GM23338 (cell line): ENCODE results near the gene PROX1. TPM values are rescaled to one million over a fixed set of nuclear protein-coding genes. Genes with fewer than 3 reads are reported as not detected.

ENCODE experiments used
- ATAC-seq: fragments of 200-7000 bp; cut with Tn5 transposase; 3 replicates; pipeline ENCODE4 v1.9.1; 2020
- DNase-seq: peaks from one replicate; pipeline ENCODE4 v3.0.0-alpha.2; 2015; ENCODE audit warnings: low spot score
- H2AFZ ChIP-seq: fragments of 200-600 bp; sonication (generic); 2 replicates; pipeline ENCODE4 v1.8.0; 2016; ENCODE audit warnings: antibody characterized with exemption, mild to moderate bottlenecking, moderate library complexity
- H3F3A ChIP-seq: fragments of 200-600 bp; sonication (generic); replicated peaks from 2 replicates; pipeline ENCODE4 v1.8.0; 2017; ENCODE audit warnings: antibody characterized with exemption, mixed run types, low read depth
- H3K27ac ChIP-seq: fragments of 200-600 bp; sonication (generic); 2 replicates; pipeline ENCODE4 v1.6.1; 2016; ENCODE audit warnings: low read depth
- H3K27me3 ChIP-seq: fragments of 200-600 bp; sonication (generic); 2 replicates; pipeline ENCODE4 v1.8.0; 2016; ENCODE audit warnings: mild to moderate bottlenecking, mixed run types, moderate library complexity; ENCODE audit not compliant: insufficient read depth
- H3K36me3 ChIP-seq: fragments of 200-600 bp; sonication (generic); 2 replicates; pipeline ENCODE4 v1.8.0; 2016; ENCODE audit warnings: mild to moderate bottlenecking; ENCODE audit not compliant: insufficient read depth
- H3K4me1 ChIP-seq: fragments of 200-600 bp; sonication (generic); 2 replicates; pipeline ENCODE4 v1.8.0; 2016; ENCODE audit warnings: mild to moderate bottlenecking, moderate library complexity; ENCODE audit not compliant: insufficient read depth
- H3K4me2 ChIP-seq: fragments of 200-600 bp; sonication (generic); 2 replicates; pipeline ENCODE4 v1.7.1; 2017; ENCODE audit warnings: mixed run types
- H3K4me3 ChIP-seq: fragments of 200-600 bp; sonication (generic); 2 replicates; pipeline ENCODE4 v1.6.1; 2016; ENCODE audit warnings: mixed run types
- H3K79me2 ChIP-seq: fragments of 200-600 bp; sonication (generic); replicated peaks from 2 replicates; pipeline ENCODE4 v1.8.0; 2017; ENCODE audit warnings: mild to moderate bottlenecking; ENCODE audit not compliant: insufficient read depth
- H3K9me2 ChIP-seq: fragments of 200-600 bp; sonication (generic); 2 replicates; pipeline ENCODE4 v1.8.0; 2017; ENCODE audit not compliant: insufficient read depth
- H4K20me1 ChIP-seq: fragments of 200-600 bp; sonication (generic); replicated peaks from 2 replicates; pipeline ENCODE4 v1.8.0; 2017; ENCODE audit warnings: mild to moderate bottlenecking; ENCODE audit not compliant: insufficient read depth
- H3K27ac Mint-ChIP-seq: 2 replicates; pipeline ENCODE4 v1.8.0; 2020; ENCODE audit warnings: inconsistent platforms, mild to moderate bottlenecking, moderate library complexity, mixed read lengths
- H3K27me3 Mint-ChIP-seq: 3 replicates; pipeline ENCODE4 v1.8.0; 2022; ENCODE audit warnings: low read depth, mild to moderate bottlenecking, moderate library complexity, mixed read lengths, inconsistent platforms; ENCODE audit not compliant: insufficient read depth, poor library complexity
- H3K36me3 Mint-ChIP-seq: 3 replicates; pipeline ENCODE4 v1.8.0; 2021; ENCODE audit warnings: low read depth, mild to moderate bottlenecking, inconsistent platforms, moderate library complexity, mixed read lengths
- H3K4me1 Mint-ChIP-seq: 3 replicates; pipeline ENCODE4 v1.8.0; 2020; ENCODE audit warnings: mild to moderate bottlenecking, inconsistent platforms, mixed read lengths
- H3K4me3 Mint-ChIP-seq: 3 replicates; pipeline ENCODE4 v1.8.0; 2021; ENCODE audit warnings: moderate library complexity, mild to moderate bottlenecking, inconsistent platforms, mixed read lengths
- H3K9me3 Mint-ChIP-seq: 3 replicates; pipeline ENCODE4 v1.8.0; 2020; ENCODE audit warnings: moderate library complexity, mild to moderate bottlenecking, inconsistent platforms, mixed read lengths
- CTCF ChIP-seq, 2 experiments: fragments of 200-600 bp in 1 of 2; sonication (generic) in 1 of 2; conservative IDR thresholded peaks; 2 replicates each; pipeline versions ENCODE4 v1.5.1 to v1.6.1; 2016 to 2017; ENCODE audit warnings: antibody characterized with exemption in 2 of 2, low read depth in 2 of 2, mild to moderate bottlenecking in 2 of 2, moderate library complexity in 1 of 2
- EZH2 ChIP-seq: fragments of 200-600 bp; sonication (generic); IDR thresholded peaks from one replicate; pipeline ENCODE4 v1.8.0; 2017; ENCODE audit warnings: antibody characterized with exemption, mild to moderate bottlenecking, low read depth; ENCODE audit not compliant: unreplicated experiment
- EZH2phosphoT487 ChIP-seq: fragments of 200-600 bp; sonication (generic); IDR thresholded peaks from one replicate; pipeline ENCODE4 v1.8.1; 2018; ENCODE audit warnings: antibody characterized with exemption; ENCODE audit not compliant: unreplicated experiment
- JUNB ChIP-seq: IDR thresholded peaks from one replicate; pipeline ENCODE4 v1.6.1; 2016; ENCODE audit warnings: antibody characterized with exemption; ENCODE audit not compliant: unreplicated experiment
- NANOG ChIP-seq: IDR thresholded peaks from 2 replicates; pipeline ENCODE4 v1.6.1; 2016; ENCODE audit warnings: antibody characterized with exemption, borderline replicate concordance
- REST ChIP-seq: IDR thresholded peaks from one replicate; pipeline ENCODE4 v1.6.1; 2018; ENCODE audit warnings: antibody characterized with exemption; ENCODE audit not compliant: unreplicated experiment
- ZNF114 ChIP-seq: fragments of 250-450 bp; sonication (Bioruptor Pico); IDR thresholded peaks from 2 replicates; pipeline ENCODE4 v1.5.0; 2020; ENCODE audit warnings: mild to moderate bottlenecking, moderate library complexity
- ZNF331 ChIP-seq: fragments of 250-450 bp; sonication (Bioruptor Pico); IDR thresholded peaks from 2 replicates; pipeline ENCODE4 v1.5.0; 2020; ENCODE audit warnings: low read depth, mild to moderate bottlenecking, moderate library complexity
- ZNF462 ChIP-seq: fragments of 250-450 bp; sonication (Bioruptor Pico); IDR thresholded peaks from 2 replicates; pipeline ENCODE4 v1.5.0; 2020; ENCODE audit warnings: mild to moderate bottlenecking, moderate library complexity
- polyA plus RNA-seq: library from polyadenylated mRNA; unstranded; fragments of >200 nt; fragmentation: Nextera tagmentation; extraction: Ambion mirVana; gene quantifications from 2 replicates; pipeline ENCODE4 v1.2.1, GENCODE V29; 2016
- total RNA-seq: library from RNA; depleted of rRNA; stranded (reverse); fragments of >200 nt; shearing (Covaris generic); gene quantifications from 2 replicates; pipeline ENCODE4 v1.2.3, GENCODE V29; 2014

PROX1 gene
- total and polyA plus RNA-seq, 2 experiments from 2014 or later = 0.49 to 0.66 TPM

- Histone ChIP-seq H3K4me1 (no peaks in the 10 kb centered on the region), H3F3A (no peaks in the 10 kb centered on the region), H3K4me2 (no peak overlapping the region), H3K27ac (no peak overlapping the region), H3K9me2 (no peaks in the 10 kb centered on the region), H2AFZ (no peak overlapping the region), H3K4me3 (no peak overlapping the region), H4K20me1 (no peaks in the 10 kb centered on the region), H3K27me3 (no peaks in the 10 kb centered on the region), H3K36me3 (no peaks in the 10 kb centered on the region), H3K79me2 (no peaks in the 10 kb centered on the region)
- H3K4me3 Mint-ChIP-seq = no peak overlapping the region
- no peaks in the 10 kb centered on the region for H3K9me3 Mint-ChIP-seq
- DNase-seq = peak; percentile 2
- no peaks in the 10 kb centered on the region for H3K36me3 Mint-ChIP-seq
- no peak for TF ChIP-seq EZH2
- no peak for TF ChIP-seq REST
- no peak for TF ChIP-seq CTCF (conservative IDR thresholded peaks at IDR 0.05; ENCODE audit: low read depth in 2 of 2)
- no peak for TF ChIP-seq EZH2phosphoT487
- H3K4me1 Mint-ChIP-seq = peaks cover 8% of the 10 kb centered on the region; the same call in 2 of the 3 replicates
- no peak for ATAC-seq
- H3K27ac Mint-ChIP-seq = no peak overlapping the region
- H3K27me3 Mint-ChIP-seq = peaks cover 3% of the 10 kb centered on the region
Observed at GRCh38 chr1:213939888-213940287, 47.9 kb upstream of the PROX1 start.

- no peak for DNase-seq
- no peak overlapping the region for H3K4me3 Mint-ChIP-seq
- TF ChIP-seq JUNB (no peak), ZNF114 (CRISPR knock-in tag) (no peak), ZNF462 (CRISPR knock-in tag) (no peak), NANOG (no peak), ZNF331 (CRISPR knock-in tag) (no peak)
Observed at GRCh38 chr1:213940947-213941346, 46.8 kb upstream of the PROX1 start.

More at GRCh38 chr1:213940947-213941346, 46.8 kb upstream of the PROX1 start:
- no peaks in the 10 kb centered on the region for H4K20me1 ChIP-seq
- no peaks in the 10 kb centered on the region for H3K36me3 Mint-ChIP-seq
- peaks cover 5% of the 10 kb centered on the region for H3K27me3 Mint-ChIP-seq
- no peak overlapping the region for H3K4me2 ChIP-seq
- H3K36me3 ChIP-seq = no peaks in the 10 kb centered on the region
- H3K27ac Mint-ChIP-seq = no peak overlapping the region
- H3K4me3 ChIP-seq = no peak overlapping the region
- H3F3A ChIP-seq = no peaks in the 10 kb centered on the region
- H3K9me3 Mint-ChIP-seq = no peaks in the 10 kb centered on the region
- H3K79me2 ChIP-seq = no peaks in the 10 kb centered on the region
- peaks cover 8% of the 10 kb centered on the region; the same call in 2 of the 3 replicates for H3K4me1 Mint-ChIP-seq
- H3K4me1 ChIP-seq = no peaks in the 10 kb centered on the region
- no peaks in the 10 kb centered on the region for H3K9me2 ChIP-seq
- no peak overlapping the region for H2AFZ ChIP-seq
- no peak for ATAC-seq
- H3K27me3 ChIP-seq = no peaks in the 10 kb centered on the region
- no peak overlapping the region for H3K27ac ChIP-seq
